Mucosa of descending colon (tissue), 3 donors: Measurements from ENCODE around the gene CYP2C8. TPM values are rescaled to one million over a fixed set of nuclear protein-coding genes. Genes with fewer than 3 reads are reported as not detected.
A peak's percentile ranks its signal among the peaks of the same experiment; 100 is the strongest.
"Not testable (repeated sequence)": the region's sequence is repeated elsewhere in the genome, so short reads cannot be mapped to it uniquely, and the experiment has no call there.

Source experiments
- ATAC-seq: fragments of 200-7000 bp; cut with Tn5 transposase; one replicate; pipeline ENCODE4 v1.9.1; 2020; ENCODE audit warnings: mild to moderate bottlenecking, moderate library complexity
- DNase-seq, 3 donors: peaks; one replicate each; pipeline ENCODE4 v3.0.0-alpha.2; 2020
- H3K36me3 ChIP-seq: fragments of 200-600 bp; one replicate; pipeline ENCODE4 v1.8.0; 2021; ENCODE audit warnings: low read depth, mild to moderate bottlenecking
- H3K4me1 ChIP-seq: fragments of 200-600 bp; one replicate; pipeline ENCODE4 v1.8.0; 2021; ENCODE audit warnings: low read depth, mild to moderate bottlenecking
- H3K4me3 ChIP-seq: fragments of 200-600 bp; one replicate; pipeline ENCODE4 v1.8.0; 2021; ENCODE audit warnings: mild to moderate bottlenecking
- H3K9me3 ChIP-seq: fragments of 200-600 bp; one replicate; pipeline ENCODE4 v1.8.0; 2021; ENCODE audit warnings: mild to moderate bottlenecking
- CTCF ChIP-seq: fragments of 200-600 bp; IDR thresholded peaks from one replicate; pipeline ENCODE4 v1.8.0; 2022; ENCODE audit warnings: antibody characterized with exemption, mild to moderate bottlenecking
- intact Hi-C, 2 donors: fragments of 100-400 bp; cut with DNase I in 1 of 2; cut with micrococcal nuclease in 1 of 2; formaldehyde crosslinking; loops; one replicate each; pipeline versions ENCODE4 v1.11.0 to v1.11.1; 2022; cut with DNase I, micrococcal nuclease
- long read RNA-seq, 2 donors: library from polyadenylated mRNA; unstranded; transcript quantifications; one replicate each; pipeline ENCODE4 v2.0.0, GENCODE V29; 2019 to 2021
- total RNA-seq, 3 donors: library from RNA; stranded (reverse); fragmentation: NEBNext Ultra II Directional in 2 of 3; extraction: Animal tissue kit (Norgen Biotek cat#: 25700) in 2 of 3; gene quantifications; one replicate each; pipeline versions ENCODE4 v1.2.1 to v1.2.4, GENCODE V29; 2021 to 2023
- donor health status: DM: no; HTN: no; CAD: no; lungs with moderate emphysema.
- donor health status: DM: no; HTN: no; CAD: no.
- donor health status: DM: no; HTN: yes; CAD: no.

Gene CYP2C8
- total RNA-seq = 1 to 10 TPM in 2 of 3 donors, under 1 TPM in 1; 0.25 to 4.1 (median 1.0) TPM
- long read RNA-seq, donor 1 = 0 reads
- long read RNA-seq, donor 2 = 0 reads

- H3K4me1 ChIP-seq = no peaks in the 10 kb centered on the region
- intact Hi-C loops = no loop called here
- TF ChIP-seq CTCF = no peak
- DNase-seq (no peak), ATAC-seq (peak; percentile 48)
- H3K9me3 ChIP-seq = no peaks in the 10 kb centered on the region
- H3K36me3 ChIP-seq = no peaks in the 10 kb centered on the region
- no peak within 1 kb of the TSS for H3K4me3 ChIP-seq
Measured at GRCh38 chr10:95069286-95069685, at the start of gene CYP2C8. Gene CYP2C8 (minus strand): TSS chr10:95069497. CDS start chr10:95069402, 95 bp downstream.

- Histone ChIP-seq H3K4me3 (no peak overlapping the region), H3K9me3 (peaks cover 5% of the 10 kb centered on the region), H3K36me3 (no peaks in the 10 kb centered on the region), H3K4me1 (no peaks in the 10 kb centered on the region)
- ATAC-seq (no peak), DNase-seq (no peak)
- intact Hi-C loops = no loop called here
- no peak for TF ChIP-seq CTCF
Measured at GRCh38 chr10:95116869-95117269, 47.6 kb upstream of the CYP2C8 start.

- H3K36me3 ChIP-seq, DNase-seq, ATAC-seq, H3K9me3 ChIP-seq, H3K4me3 ChIP-seq, H3K4me1 ChIP-seq, intact Hi-C loops: not testable (repeated sequence)
Measured at GRCh38 chr10:95110823-95111222, 41.5 kb upstream of the CYP2C8 start.

- DNase-seq (peak in 1 of 3 donors; percentile 25), ATAC-seq (peak; percentile 59)
- no peak overlapping the region for H3K4me3 ChIP-seq
- no peaks in the 10 kb centered on the region for H3K9me3 ChIP-seq
- no peak for TF ChIP-seq CTCF
- no peaks in the 10 kb centered on the region for H3K36me3 ChIP-seq
- intact Hi-C loops = no loop called here
- H3K4me1 ChIP-seq = no peaks in the 10 kb centered on the region
Measured at GRCh38 chr10:95097805-95098204, 28.5 kb upstream of the CYP2C8 start.

- Histone ChIP-seq H3K4me3 (no peak overlapping the region), H3K4me1 (no peaks in the 10 kb centered on the region), H3K9me3 (no peaks in the 10 kb centered on the region), H3K36me3 (no peaks in the 10 kb centered on the region)
- TF ChIP-seq CTCF = no peak
- ATAC-seq (peak; percentile 92), DNase-seq (peak; percentile 52 to 87 (median 83))
- intact Hi-C loops = no loop called here
Measured at GRCh38 chr10:95096143-95096542, 26.8 kb upstream of the CYP2C8 start.

- H3K4me1 ChIP-seq, H3K4me3 ChIP-seq, DNase-seq, H3K36me3 ChIP-seq, intact Hi-C loops, ATAC-seq, H3K9me3 ChIP-seq: not testable (repeated sequence)
Measured at GRCh38 chr10:95079626-95080025, 10.3 kb upstream of the CYP2C8 start.

GRCh38 chr10:95077556-95077955, 8.3 kb upstream of the CYP2C8 start:
- H3K4me1 ChIP-seq = no peaks in the 10 kb centered on the region
- DNase-seq = no peak
- ATAC-seq = no peak
- H3K36me3 ChIP-seq = no peaks in the 10 kb centered on the region
- TF ChIP-seq CTCF = no peak
- no peaks in the 10 kb centered on the region for H3K9me3 ChIP-seq
- intact Hi-C loops = no loop called here
- no peak overlapping the region for H3K4me3 ChIP-seq
